Measurements from ENCODE around the gene DLK1.

- TF ChIP-seq CTCF (IDR thresholded peaks at IDR 0.05 in 8 of 11, conservative IDR thresholded peaks at IDR 0.05 in 3 of 11), result no peak
- no peak for TF ChIP-seq POLR2AphosphoS5 (IDR thresholded peaks at IDR 0.05)
- TF ChIP-seq POLR2A (IDR thresholded peaks at IDR 0.05), result no peak
These were observed 43.9 kb upstream of the DLK1 start for GRCh38 chr14:100682749-100683148.

Measured in spleen (tissue), 7 donors.